Esophagus squamous epithelium (tissue), 4 donors: ENCODE results near the gene ANKLE2.

ENCODE experiments used
- CTCF ChIP-seq, 6 experiments: fragments of 450-650 bp in 4 of 6; fragments of 200-600 bp in 2 of 6; sonication (generic) in 2 of 6; IDR thresholded peaks; one replicate each; pipeline ENCODE4 v1.5.1; 2016 to 2019; ENCODE audit warnings: antibody characterized with exemption in 6 of 6, mild to moderate bottlenecking in 4 of 6, moderate library complexity in 4 of 6
- POLR2A ChIP-seq, 4 donors: fragments of 450-650 bp; IDR thresholded peaks; one replicate each; pipeline ENCODE4 v1.6.1; 2017; ENCODE audit warnings: antibody characterized with exemption in 4 of 4, mild to moderate bottlenecking in 4 of 4, moderate library complexity in 3 of 4

- TF ChIP-seq POLR2A (IDR thresholded peaks at IDR 0.05) (no peak), CTCF (IDR thresholded peaks at IDR 0.05) (no peak)
Measured at GRCh38 chr12:132700212-132700822, 61.3 kb downstream of the ANKLE2 start.
